A549 (cell line): ENCODE results near the gene TLE1. TPM values are rescaled to one million over a fixed set of nuclear protein-coding genes. Genes with fewer than 3 reads are reported as not detected.
A peak's percentile ranks its signal among the peaks of the same experiment; 100 is the strongest.

Experiments used
- ATAC-seq, 2 experiments: fragments of 200-7000 bp in 1 of 2; fragments of >200 bp in 1 of 2; cut with Nextera tagmentation in 1 of 2; cut with Tn5 transposase in 1 of 2; 3 replicates each; pipeline versions ENCODE4 v1.8.0 to v1.9.1; 2018 to 2020; ENCODE audit warnings: mild to moderate bottlenecking in 1 of 2, moderate library complexity in 1 of 2
- CTCF ChIA-PET: fragments of 300-600 bp; sonication (Branson Sonifier 250); formaldehyde crosslinking; extraction: SDS; loops from one replicate; lab custom pipeline; 2021; ENCODE audit warnings: antibody characterized with exemption, inconsistent platforms; lab: Yijun Ruan, JAX
- POLR2A ChIA-PET: fragments of 350-600 bp; formaldehyde crosslinking; extraction: SDS; loops from one replicate; lab custom pipeline; 2021; ENCODE audit warnings: antibody characterized with exemption, inconsistent platforms; lab: Yijun Ruan, JAX
- DNase-seq, 2 experiments: peaks; one replicate each; pipeline versions ENCODE4 v3.0.0 to v3.0.0-alpha.2; 2011 to 2016; ENCODE audit warnings: low read depth in 1 of 2, low spot score in 1 of 2
- FAIRE-seq: peaks from 2 replicates; lab custom pipeline; 2011; peaks lifted over from hg19 to GRCh38; lab: Jason Lieb, UNC
- H3K27ac ChIP-seq, 2 experiments: fragments of >200 bp; sonication (Bioruptor Twin); formaldehyde crosslinking; 3 replicates each; pipeline ENCODE4 v1.5.1; 2016 to 2017
- H3K4me1 ChIP-seq: fragments of >200 bp; sonication (Bioruptor Twin); formaldehyde crosslinking; 3 replicates; pipeline ENCODE4 v1.6.1; 2016
- H3K4me2 ChIP-seq: fragments of >200 bp; sonication (Bioruptor Twin); formaldehyde crosslinking; 3 replicates; pipeline ENCODE4 v1.6.1; 2016
- H3K4me3 ChIP-seq: fragments of >200 bp; sonication (Bioruptor Twin); formaldehyde crosslinking; 3 replicates; pipeline ENCODE4 v1.5.1; 2016
- H3K9me3 ChIP-seq: fragments of >200 bp; sonication (Bioruptor Twin); formaldehyde crosslinking; 3 replicates; pipeline ENCODE4 v1.6.1; 2016
- ATOH8 ChIP-seq: fragments of 250-450 bp; sonication (Bioruptor Pico); IDR thresholded peaks from 2 replicates; pipeline ENCODE4 v1.5.0; 2020; ENCODE audit warnings: low read depth, mild to moderate bottlenecking, moderate library complexity
- CBX2 ChIP-seq: fragments of 200-600 bp; sonication (generic); IDR thresholded peaks from 2 replicates; pipeline ENCODE4 v1.6.1; 2016; ENCODE audit warnings: low read depth, mild to moderate bottlenecking, borderline replicate concordance
- CEBPB ChIP-seq, 2 experiments: fragments of >200 bp in 1 of 2; sonication (Bioruptor Twin) in 1 of 2; formaldehyde crosslinking in 1 of 2; IDR thresholded peaks; 2 replicates each; pipeline ENCODE4 v1.6.1; 2012 to 2016
- CHD2 ChIP-seq: fragments of 150-350 bp; IDR thresholded peaks from 2 replicates; pipeline ENCODE4 v1.6.1; 2014; ENCODE audit warnings: low read length; ENCODE audit not compliant: partially characterized antibody
- ESRRA ChIP-seq: fragments of 150-350 bp; IDR thresholded peaks from 2 replicates; pipeline ENCODE4 v1.6.1; 2014; ENCODE audit warnings: mild to moderate bottlenecking, low read length, borderline replicate concordance
- FOSL2 ChIP-seq, 2 experiments: fragments of 450-650 bp in 1 of 2; fragments of >200 bp in 1 of 2; sonication (Bioruptor Twin) in 1 of 2; formaldehyde crosslinking; IDR thresholded peaks; 2 replicates each; pipeline versions ENCODE4 v1.5.0 to v1.6.1; 2016 to 2020; ENCODE audit warnings: mild to moderate bottlenecking in 1 of 2, moderate library complexity in 1 of 2
- FOXS1 ChIP-seq: fragments of 250-450 bp; sonication (Bioruptor Pico); IDR thresholded peaks from 2 replicates; pipeline ENCODE4 v1.5.0; 2020; ENCODE audit warnings: mild to moderate bottlenecking, moderate library complexity
- GATA3 ChIP-seq: IDR thresholded peaks from 2 replicates; pipeline ENCODE4 v1.6.1; 2012; ENCODE audit warnings: borderline replicate concordance
- HDAC2 ChIP-seq: fragments of 200-600 bp; sonication (generic); IDR thresholded peaks from 2 replicates; pipeline ENCODE4 v1.6.1; 2016
- HOXA7 ChIP-seq: fragments of 250-450 bp; sonication (Bioruptor Pico); IDR thresholded peaks from 2 replicates; pipeline ENCODE4 v1.5.0; 2020; ENCODE audit warnings: mild to moderate bottlenecking, moderate library complexity
- JUNB ChIP-seq: fragments of >200 bp; sonication (Bioruptor Twin); formaldehyde crosslinking; IDR thresholded peaks from 2 replicates; pipeline ENCODE4 v1.6.1; 2016
- MAFK ChIP-seq: fragments of 450-650 bp; IDR thresholded peaks from 2 replicates; pipeline ENCODE4 v1.6.1; 2014; ENCODE audit not compliant: partially characterized antibody
- NFE2L2 ChIP-seq: fragments of 150-350 bp; conservative IDR thresholded peaks from 2 replicates; pipeline ENCODE4 v1.6.1; 2014; ENCODE audit warnings: low read length
- PHF8 ChIP-seq: fragments of 200-600 bp; sonication (generic); IDR thresholded peaks from 2 replicates; pipeline ENCODE4 v1.6.1; 2016; ENCODE audit warnings: low read depth, mild to moderate bottlenecking, antibody characterized with exemption, moderate library complexity, borderline replicate concordance
- POLR2AphosphoS2 ChIP-seq: conservative IDR thresholded peaks from 2 replicates; pipeline ENCODE4 v1.6.1; 2012; ENCODE audit warnings: low read length, improper control_type of control experiment, inconsistent platforms
- RAD21 ChIP-seq, 2 experiments: fragments of >200 bp in 1 of 2; sonication (Bioruptor Twin) in 1 of 2; formaldehyde crosslinking in 1 of 2; IDR thresholded peaks in 1 of 2; conservative IDR thresholded peaks in 1 of 2; 2 replicates in 1 of 2; 3 replicates in 1 of 2; pipeline ENCODE4 v1.6.1; 2012 to 2018; ENCODE audit warnings: inconsistent platforms in 1 of 2
- RARB ChIP-seq: fragments of 250-450 bp; sonication (Bioruptor Pico); IDR thresholded peaks from 2 replicates; pipeline ENCODE4 v1.8.0; 2021; ENCODE audit warnings: mild to moderate bottlenecking, moderate library complexity
- RFX5 ChIP-seq: fragments of 450-650 bp; IDR thresholded peaks from 2 replicates; pipeline ENCODE4 v1.7.1; 2014; ENCODE audit warnings: antibody characterized with exemption, mild to moderate bottlenecking, moderate library complexity
- RNF2 ChIP-seq: fragments of 200-600 bp; sonication (generic); IDR thresholded peaks from 2 replicates; pipeline ENCODE4 v1.6.1; 2016; ENCODE audit warnings: low read depth, mild to moderate bottlenecking, antibody characterized with exemption, moderate library complexity, borderline replicate concordance
- TFCP2L1 ChIP-seq: fragments of 250-450 bp; sonication (Bioruptor Pico); IDR thresholded peaks from 2 replicates; pipeline ENCODE4 v1.5.0; 2021; ENCODE audit warnings: mild to moderate bottlenecking
- TP53 ChIP-seq: fragments of 250-450 bp; sonication (Bioruptor Pico); IDR thresholded peaks from 2 replicates; pipeline ENCODE4 v1.5.0; 2021; ENCODE audit warnings: mild to moderate bottlenecking, moderate library complexity
- ZNF302 ChIP-seq: fragments of 250-450 bp; sonication (Bioruptor Pico); IDR thresholded peaks from 2 replicates; pipeline ENCODE4 v1.9.0; 2021; ENCODE audit warnings: inconsistent platforms, mild to moderate bottlenecking, moderate library complexity
- WGBS: methylation state at CpG from one replicate; pipeline ENCODE4 v1.1.6; 2017; ENCODE audit errors: missing lambda C conversion rate; 5-methylcytosine and 5-hydroxymethylcytosine counted together
- polyA plus RNA-seq, 4 experiments: library from polyadenylated mRNA; depleted of rRNA in 3 of 4; stranded (reverse); fragments of >200 nt; fragmentation: RNase III in 1 of 4; extraction: RNeasy Plus Mini Kit Qiagen cat#74134 plus additional on column Dnase treatment in 1 of 4; gene quantifications; 2 replicates in 3 of 4; 3 replicates in 1 of 4; pipeline ENCODE4 v1.2.3, GENCODE V29; 2011 to 2017
- TF ChIP-seq, protein P1 (sequence below): IDR thresholded peaks from 2 replicates; pipeline ENCODE4 v1.6.1; 2012
- TF ChIP-seq, protein P2 (sequence below): fragments of 200-600 bp; sonication (generic); IDR thresholded peaks from 2 replicates; pipeline ENCODE4 v1.6.1; 2016; ENCODE audit warnings: antibody characterized with exemption, mild to moderate bottlenecking, moderate library complexity
- TF ChIP-seq, protein P3 (sequence below): fragments of >200 bp; sonication (Bioruptor Twin); formaldehyde crosslinking; IDR thresholded peaks from 3 replicates; pipeline ENCODE4 v1.5.1; 2016

Gene TLE1
- polyA plus RNA-seq, 2 of the 4 experiments (the other 2 are of a cell fraction) = 45.8 to 117 TPM

DNA sequence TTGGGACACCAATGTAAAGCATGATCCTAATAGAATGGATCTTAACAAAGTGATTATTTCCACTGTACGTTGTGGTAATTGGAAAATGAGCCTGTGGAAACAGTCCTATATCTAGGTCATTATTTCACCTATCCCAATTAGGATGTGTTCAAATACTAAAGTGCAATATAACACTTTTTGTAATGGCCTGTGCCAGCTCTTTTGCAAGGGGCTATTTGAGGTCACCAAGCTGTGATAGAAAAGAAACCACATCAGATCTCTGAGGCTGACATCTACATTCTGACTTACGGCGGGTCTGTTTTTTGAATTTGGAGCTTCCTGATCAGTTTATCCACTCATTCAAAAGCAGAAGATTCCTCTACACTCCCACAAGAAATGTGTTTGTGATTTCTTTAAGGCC is 150.0 kb downstream of the TLE1 start (continued):
- TF ChIP-seq CEBPB (IDR thresholded peaks at IDR 0.05) (no peak), CHD2 (no peak), ATOH8 (CRISPR knock-in tag) (no peak), FOSL2 (IDR thresholded peaks at IDR 0.05) (no peak), FOSL2 (CRISPR knock-in tag; IDR thresholded peaks at IDR 0.05) (no peak), GATA3 (no peak)
- TF ChIP-seq, all 56 proteins: peak for 0

DNA sequence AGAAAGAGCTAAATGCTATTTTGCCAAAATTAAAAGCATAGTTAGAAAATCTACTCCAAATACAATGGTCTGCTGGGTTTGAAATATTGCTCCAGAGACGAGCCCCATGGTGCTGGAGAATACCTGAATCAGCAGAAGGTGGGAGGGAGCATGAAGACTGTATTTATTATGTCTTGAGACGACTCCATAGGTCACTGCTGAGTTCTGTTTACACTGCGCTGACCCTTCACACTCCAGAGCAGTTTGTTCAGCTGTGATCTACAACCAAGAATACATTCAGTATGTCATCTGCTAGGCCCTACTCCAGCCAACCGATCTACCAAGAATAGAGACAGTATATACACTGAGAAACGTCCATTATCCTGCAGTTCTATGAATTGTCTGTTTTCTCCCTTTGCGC is 150.5 kb downstream of the TLE1 start:
- DNase-seq = peak in 1 of 2 experiments; percentile 53
- Histone ChIP-seq H3K4me2 (no peak overlapping the region), H3K27ac (peak overlapping the region; percentile 89 to 91; a peak in 5 of 6 replicates), H3K9me3 (peaks cover 9% of the 10 kb centered on the region; the same call in 2 of the 3 replicates), H3K4me1 (peaks cover 44% of the 10 kb centered on the region), H3K4me3 (no peak overlapping the region)
- FAIRE-seq = no peak
- ChIA-PET POLR2A (no interaction called here), CTCF (interaction anchor here (1.3 kb wide), 1 partner anchor 46 kb away, joined by 3 read pairs; no protein-coding TSS in a partner anchor)
- TF ChIP-seq RNF2 (no peak), RAD21 (conservative IDR thresholded peaks at IDR 0.05 in 1 of 2, IDR thresholded peaks at IDR 0.05 in 1 of 2) (no peak), MAFK (peak; percentile 61)
- TF ChIP-seq, protein P1, sequence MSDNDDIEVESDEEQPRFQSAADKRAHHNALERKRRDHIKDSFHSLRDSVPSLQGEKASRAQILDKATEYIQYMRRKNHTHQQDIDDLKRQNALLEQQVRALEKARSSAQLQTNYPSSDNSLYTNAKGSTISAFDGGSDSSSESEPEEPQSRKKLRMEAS = no peak
- ATAC-seq = no peak; a peak in 1 of 6 replicates
- whole genome bisulfite sequencing = 63% methylated on average over 6 of the region's 6 CpGs

DNA sequence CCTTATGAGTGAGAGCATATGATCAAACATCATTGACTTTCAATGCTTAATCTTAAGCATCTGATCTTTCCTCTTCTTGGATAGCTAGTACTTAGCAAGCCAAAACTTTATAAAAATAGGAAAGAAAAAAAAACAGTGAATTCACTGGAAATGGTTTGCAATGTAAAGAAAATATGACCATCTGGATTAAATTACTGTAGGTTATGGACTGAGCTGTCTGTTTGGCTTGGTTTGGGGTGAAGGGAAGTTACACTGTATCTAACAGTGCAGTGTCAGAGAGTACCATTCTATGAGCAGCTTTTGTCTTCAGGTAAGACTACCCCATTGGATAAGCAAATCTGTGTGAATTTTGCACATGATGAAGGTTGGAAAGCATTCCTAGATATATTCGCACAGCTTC is 151.4 kb downstream of the TLE1 start:
- Histone ChIP-seq H3K4me2 (no peak overlapping the region), H3K4me3 (no peak overlapping the region), H3K27ac (peak overlapping the region; percentile 89 to 91; a peak in 5 of 6 replicates), H3K4me1 (peaks cover 49% of the 10 kb centered on the region), H3K9me3 (peaks cover 12% of the 10 kb centered on the region; the same call in 2 of the 3 replicates)
- FAIRE-seq = no peak
- CTCF ChIA-PET = interaction anchor here (0.7 kb wide), 1 partner anchor 146 kb away, joined by 3 read pairs; no protein-coding TSS in a partner anchor
- no peak for ATAC-seq
- POLR2A ChIA-PET = no interaction called here
- TF ChIP-seq RARB (no peak), POLR2AphosphoS2 (no peak), FOXS1 (no peak), ESRRA (no peak), HDAC2 (no peak), TP53 (no peak), NFE2L2 (no peak), RNF2 (no peak), RFX5 (no peak), ZNF302 (CRISPR knock-in tag) (no peak), TFCP2L1 (CRISPR knock-in tag) (no peak), PHF8 (no peak), HOXA7 (CRISPR knock-in tag) (no peak), JUNB (no peak), CBX2 (no peak)
- TF ChIP-seq, protein P2, sequence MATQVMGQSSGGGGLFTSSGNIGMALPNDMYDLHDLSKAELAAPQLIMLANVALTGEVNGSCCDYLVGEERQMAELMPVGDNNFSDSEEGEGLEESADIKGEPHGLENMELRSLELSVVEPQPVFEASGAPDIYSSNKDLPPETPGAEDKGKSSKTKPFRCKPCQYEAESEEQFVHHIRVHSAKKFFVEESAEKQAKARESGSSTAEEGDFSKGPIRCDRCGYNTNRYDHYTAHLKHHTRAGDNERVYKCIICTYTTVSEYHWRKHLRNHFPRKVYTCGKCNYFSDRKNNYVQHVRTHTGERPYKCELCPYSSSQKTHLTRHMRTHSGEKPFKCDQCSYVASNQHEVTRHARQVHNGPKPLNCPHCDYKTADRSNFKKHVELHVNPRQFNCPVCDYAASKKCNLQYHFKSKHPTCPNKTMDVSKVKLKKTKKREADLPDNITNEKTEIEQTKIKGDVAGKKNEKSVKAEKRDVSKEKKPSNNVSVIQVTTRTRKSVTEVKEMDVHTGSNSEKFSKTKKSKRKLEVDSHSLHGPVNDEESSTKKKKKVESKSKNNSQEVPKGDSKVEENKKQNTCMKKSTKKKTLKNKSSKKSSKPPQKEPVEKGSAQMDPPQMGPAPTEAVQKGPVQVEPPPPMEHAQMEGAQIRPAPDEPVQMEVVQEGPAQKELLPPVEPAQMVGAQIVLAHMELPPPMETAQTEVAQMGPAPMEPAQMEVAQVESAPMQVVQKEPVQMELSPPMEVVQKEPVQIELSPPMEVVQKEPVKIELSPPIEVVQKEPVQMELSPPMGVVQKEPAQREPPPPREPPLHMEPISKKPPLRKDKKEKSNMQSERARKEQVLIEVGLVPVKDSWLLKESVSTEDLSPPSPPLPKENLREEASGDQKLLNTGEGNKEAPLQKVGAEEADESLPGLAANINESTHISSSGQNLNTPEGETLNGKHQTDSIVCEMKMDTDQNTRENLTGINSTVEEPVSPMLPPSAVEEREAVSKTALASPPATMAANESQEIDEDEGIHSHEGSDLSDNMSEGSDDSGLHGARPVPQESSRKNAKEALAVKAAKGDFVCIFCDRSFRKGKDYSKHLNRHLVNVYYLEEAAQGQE = no peak
- TF ChIP-seq, protein P3, sequence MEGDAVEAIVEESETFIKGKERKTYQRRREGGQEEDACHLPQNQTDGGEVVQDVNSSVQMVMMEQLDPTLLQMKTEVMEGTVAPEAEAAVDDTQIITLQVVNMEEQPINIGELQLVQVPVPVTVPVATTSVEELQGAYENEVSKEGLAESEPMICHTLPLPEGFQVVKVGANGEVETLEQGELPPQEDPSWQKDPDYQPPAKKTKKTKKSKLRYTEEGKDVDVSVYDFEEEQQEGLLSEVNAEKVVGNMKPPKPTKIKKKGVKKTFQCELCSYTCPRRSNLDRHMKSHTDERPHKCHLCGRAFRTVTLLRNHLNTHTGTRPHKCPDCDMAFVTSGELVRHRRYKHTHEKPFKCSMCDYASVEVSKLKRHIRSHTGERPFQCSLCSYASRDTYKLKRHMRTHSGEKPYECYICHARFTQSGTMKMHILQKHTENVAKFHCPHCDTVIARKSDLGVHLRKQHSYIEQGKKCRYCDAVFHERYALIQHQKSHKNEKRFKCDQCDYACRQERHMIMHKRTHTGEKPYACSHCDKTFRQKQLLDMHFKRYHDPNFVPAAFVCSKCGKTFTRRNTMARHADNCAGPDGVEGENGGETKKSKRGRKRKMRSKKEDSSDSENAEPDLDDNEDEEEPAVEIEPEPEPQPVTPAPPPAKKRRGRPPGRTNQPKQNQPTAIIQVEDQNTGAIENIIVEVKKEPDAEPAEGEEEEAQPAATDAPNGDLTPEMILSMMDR = no peak
- no peak for DNase-seq
- WGBS = 96% methylated on average over 1 of the region's 1 CpG
